ENCODE data around the gene ZNF469. TPM values are rescaled to one million over a fixed set of nuclear protein-coding genes. Genes with fewer than 3 reads are reported as not detected.
A peak's percentile ranks its signal among the peaks of the same experiment; 100 is the strongest.

ZNF469 gene
- total RNA-seq (1 to 10 TPM in 1 of 6 donors, under 1 TPM in 5; 0.20 to 2.0 (median 0.39) TPM), polyA plus RNA-seq (under 1 TPM; 0.14 to 0.34 TPM)

GRCh38 chr16:88382491-88383400 is at the start of gene ZNF469:
Gene ZNF469 (plus strand): TSS chr16:88382959. CDS start chr16:88427471, 44,512 bp downstream.
- TF ChIP-seq, protein P1, sequence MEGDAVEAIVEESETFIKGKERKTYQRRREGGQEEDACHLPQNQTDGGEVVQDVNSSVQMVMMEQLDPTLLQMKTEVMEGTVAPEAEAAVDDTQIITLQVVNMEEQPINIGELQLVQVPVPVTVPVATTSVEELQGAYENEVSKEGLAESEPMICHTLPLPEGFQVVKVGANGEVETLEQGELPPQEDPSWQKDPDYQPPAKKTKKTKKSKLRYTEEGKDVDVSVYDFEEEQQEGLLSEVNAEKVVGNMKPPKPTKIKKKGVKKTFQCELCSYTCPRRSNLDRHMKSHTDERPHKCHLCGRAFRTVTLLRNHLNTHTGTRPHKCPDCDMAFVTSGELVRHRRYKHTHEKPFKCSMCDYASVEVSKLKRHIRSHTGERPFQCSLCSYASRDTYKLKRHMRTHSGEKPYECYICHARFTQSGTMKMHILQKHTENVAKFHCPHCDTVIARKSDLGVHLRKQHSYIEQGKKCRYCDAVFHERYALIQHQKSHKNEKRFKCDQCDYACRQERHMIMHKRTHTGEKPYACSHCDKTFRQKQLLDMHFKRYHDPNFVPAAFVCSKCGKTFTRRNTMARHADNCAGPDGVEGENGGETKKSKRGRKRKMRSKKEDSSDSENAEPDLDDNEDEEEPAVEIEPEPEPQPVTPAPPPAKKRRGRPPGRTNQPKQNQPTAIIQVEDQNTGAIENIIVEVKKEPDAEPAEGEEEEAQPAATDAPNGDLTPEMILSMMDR (IDR thresholded peaks at IDR 0.05): no peak
- Histone ChIP-seq H3K36me3 (no peaks in the 10 kb centered on the region), H3K27me3 (no peaks in the 10 kb centered on the region), H3K9me3 (no peaks in the 10 kb centered on the region), H3K4me3 (peak within 1 kb of the TSS in 2 of 4 donors; percentile 23 to 30), H3K4me1 (no peaks in the 10 kb centered on the region), H3K27ac (no peak within 1 kb of the TSS)
- FAIRE-seq: no peak
- DNase-seq: peak in 3 of 6 donors; percentile 26 to 65 (median 55)
- intact Hi-C loops (cut with DNase I): no loop called here
- WGBS, 2 donors: 8 to 32% methylated on average over 22 to 87 of the region's 87 CpGs
- peak in 3 of 4 donors; percentile 36 to 59 (median 55) for ATAC-seq

DNA sequence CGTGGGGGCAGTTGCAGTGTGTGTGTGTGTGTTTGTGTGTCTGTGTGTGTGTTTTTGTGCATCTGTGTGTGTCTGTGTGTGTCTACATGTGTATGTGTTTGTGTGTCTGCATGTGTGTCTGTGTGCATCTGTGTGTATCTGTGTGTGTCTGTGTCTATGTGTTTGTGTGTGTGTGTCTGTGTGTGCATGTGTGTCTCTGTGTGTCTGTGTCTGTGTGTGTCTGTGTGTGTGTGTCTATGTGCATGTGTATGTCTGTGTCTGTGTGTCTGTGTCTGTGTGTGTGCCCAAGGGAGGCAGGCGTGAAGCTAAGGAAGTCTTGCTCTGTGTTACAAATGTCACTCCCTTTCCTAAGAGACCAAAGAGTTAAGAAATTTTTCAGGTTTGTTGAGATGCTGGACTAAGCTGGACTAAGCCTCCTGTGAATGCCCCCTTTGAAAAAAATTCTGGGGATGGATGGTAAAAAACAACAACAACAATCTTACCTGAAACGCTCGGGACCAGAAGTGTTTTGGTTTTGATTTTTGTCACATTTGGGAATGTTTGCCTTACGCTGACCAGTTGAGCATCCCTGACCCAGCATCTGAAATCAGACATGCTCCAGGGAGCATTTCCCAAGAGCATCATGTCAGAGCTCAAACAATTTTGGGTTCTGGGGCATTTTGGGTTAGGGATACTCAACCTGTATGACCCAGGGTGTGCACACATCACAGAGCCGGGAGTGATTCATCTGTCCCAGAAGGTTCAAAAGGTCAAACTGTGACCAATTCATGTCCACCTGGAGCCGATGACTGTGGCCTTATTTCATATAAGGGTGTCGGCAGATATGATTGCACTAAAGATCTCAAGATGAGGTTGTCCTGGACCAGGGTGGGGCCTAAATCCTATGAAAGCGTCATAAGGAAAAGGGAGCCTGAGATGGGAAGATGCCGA is 48.6 kb upstream of the ZNF469 start:
- FAIRE-seq: no peak
- Histone ChIP-seq H3K4me3 (no peak overlapping the region), H3K4me1 (no peaks in the 10 kb centered on the region), H3K27me3 (no peaks in the 10 kb centered on the region), H3K27ac (no peak overlapping the region), H3K9me3 (no peaks in the 10 kb centered on the region), H3K36me3 (no peaks in the 10 kb centered on the region)
- TF ChIP-seq, protein P1 (IDR thresholded peaks at IDR 0.05): no peak
- DNase-seq: no peak
- intact Hi-C loops (cut with DNase I): no loop called here
- ATAC-seq: no peak
- WGBS, 2 donors: 57 to 72% methylated on average over 10 of the region's 10 CpGs

- 64 to 72% methylated on average over 29 of the region's 29 CpGs for WGBS, 2 donors
- TF ChIP-seq, protein P1 (IDR thresholded peaks at IDR 0.05): no peak
- intact Hi-C loops (cut with DNase I): no loop called here
- DNase-seq: peak in 1 of 6 donors; percentile 39
- Histone ChIP-seq H3K9me3 (no peaks in the 10 kb centered on the region), H3K27ac (no peak overlapping the region), H3K36me3 (no peaks in the 10 kb centered on the region), H3K27me3 (no peaks in the 10 kb centered on the region), H3K4me3 (no peak overlapping the region), H3K4me1 (no peaks in the 10 kb centered on the region)
- FAIRE-seq: no peak
- ATAC-seq: no peak
Measured at GRCh38 chr16:88334778-88335720, 47.7 kb upstream of the ZNF469 start.

- FAIRE-seq: no peak
- ATAC-seq: no peak
- Histone ChIP-seq H3K27ac (no peak overlapping the region), H3K36me3 (no peaks in the 10 kb centered on the region), H3K27me3 (no peaks in the 10 kb centered on the region), H3K9me3 (no peaks in the 10 kb centered on the region), H3K4me3 (no peak overlapping the region), H3K4me1 (no peaks in the 10 kb centered on the region)
- no peak for DNase-seq
- WGBS, 2 donors: 83 to 84% methylated on average over 8 of the region's 8 CpGs
- intact Hi-C loops (cut with DNase I): no loop called here
- TF ChIP-seq, protein P1 (IDR thresholded peaks at IDR 0.05): no peak
Measured at GRCh38 chr16:88337021-88337420, 45.7 kb upstream of the ZNF469 start.
